ENCODE data around the gene CARM1.
"Not testable (repeated sequence)": the region's sequence is repeated elsewhere in the genome, so short reads cannot be mapped to it uniquely, and the experiment has no call there.

The CARM1 gene

GRCh38 chr19:10870955-10871603 lies at the start of gene CARM1:
Gene CARM1, plus strand, starts transcription at chr19:10871553. Its CDS starts 150 bp downstream, at chr19:10871703.
- DNase-seq (ENCODE audit: low read depth in 2 of 2) = peak; percentile 99 to 100

GRCh38 chr19:10823690-10824089 lies 47.7 kb upstream of the CARM1 start:
- DNase-seq (ENCODE audit: low read depth in 2 of 2) = no peak

- DNase-seq (ENCODE audit: low read depth in 2 of 2) = no peak
These were observed 45.1 kb upstream of the CARM1 start for GRCh38 chr19:10826231-10826630.

- DNase-seq (ENCODE audit: low read depth in 2 of 2) = no peak
These were observed 44.5 kb upstream of the CARM1 start for GRCh38 chr19:10826846-10827245.

GRCh38 chr19:10828981-10829821 lies 42.2 kb upstream of the CARM1 start:
- DNase-seq (ENCODE audit: low read depth in 2 of 2) = no peak

- DNase-seq (ENCODE audit: low read depth in 2 of 2) = no peak
These were observed 41.4 kb upstream of the CARM1 start for GRCh38 chr19:10829967-10830366.

GRCh38 chr19:10830370-10830769 lies 41.0 kb upstream of the CARM1 start:
- no peak for DNase-seq (ENCODE audit: low read depth in 2 of 2)

- DNase-seq (ENCODE audit: low read depth in 2 of 2) = no peak
These were observed 40.2 kb upstream of the CARM1 start for GRCh38 chr19:10830931-10831779.

GRCh38 chr19:10831987-10832938 lies 39.1 kb upstream of the CARM1 start:
- DNase-seq (ENCODE audit: low read depth in 2 of 2) = no peak

GRCh38 chr19:10832939-10833296 lies 38.4 kb upstream of the CARM1 start:
- no peak for DNase-seq (ENCODE audit: low read depth in 2 of 2)

- DNase-seq (ENCODE audit: low read depth in 2 of 2) = no peak
These were observed 36.1 kb upstream of the CARM1 start for GRCh38 chr19:10835089-10835753.

GRCh38 chr19:10835754-10836478 lies 35.4 kb upstream of the CARM1 start, which contains the start of gene TMED1:
Gene TMED1, minus strand, starts transcription at chr19:10836212. Its CDS starts 21 bp downstream, at chr19:10836191.
- DNase-seq (ENCODE audit: low read depth in 2 of 2) = peak; percentile 86 to 88

GRCh38 chr19:10836479-10837330 lies 34.6 kb upstream of the CARM1 start:
- DNase-seq (ENCODE audit: low read depth in 2 of 2) = peak; percentile 52 to 54

GRCh38 chr19:10837649-10838048 lies 33.7 kb upstream of the CARM1 start:
- not testable (repeated sequence) for DNase-seq (ENCODE audit: low read depth in 2 of 2)

GRCh38 chr19:10838377-10838776 lies 33.0 kb upstream of the CARM1 start:
- no peak for DNase-seq (ENCODE audit: low read depth in 2 of 2)

- DNase-seq (ENCODE audit: low read depth in 2 of 2) = no peak
These were observed 32.0 kb upstream of the CARM1 start for GRCh38 chr19:10839114-10840050.

- DNase-seq (ENCODE audit: low read depth in 2 of 2) = no peak
These were observed 28.6 kb upstream of the CARM1 start for GRCh38 chr19:10842788-10843187.

Measured in stimulated activated CD4-positive, alpha-beta T cell treated with anti-CD3 and anti-CD28 coated beads, Interleukin-1b, Interleukin-23, amount 100 ng/mL, for 1 hour (primary cell).